ENCODE measurements around the gene CRIP3. TPM values are rescaled to one million over a fixed set of nuclear protein-coding genes. Genes with fewer than 3 reads are reported as not detected.

CRIP3 gene
- total RNA-seq, 4 donors from 2014 or later, result 0.38 to 0.72 (median 0.41) TPM; not detected in 1

DNA sequence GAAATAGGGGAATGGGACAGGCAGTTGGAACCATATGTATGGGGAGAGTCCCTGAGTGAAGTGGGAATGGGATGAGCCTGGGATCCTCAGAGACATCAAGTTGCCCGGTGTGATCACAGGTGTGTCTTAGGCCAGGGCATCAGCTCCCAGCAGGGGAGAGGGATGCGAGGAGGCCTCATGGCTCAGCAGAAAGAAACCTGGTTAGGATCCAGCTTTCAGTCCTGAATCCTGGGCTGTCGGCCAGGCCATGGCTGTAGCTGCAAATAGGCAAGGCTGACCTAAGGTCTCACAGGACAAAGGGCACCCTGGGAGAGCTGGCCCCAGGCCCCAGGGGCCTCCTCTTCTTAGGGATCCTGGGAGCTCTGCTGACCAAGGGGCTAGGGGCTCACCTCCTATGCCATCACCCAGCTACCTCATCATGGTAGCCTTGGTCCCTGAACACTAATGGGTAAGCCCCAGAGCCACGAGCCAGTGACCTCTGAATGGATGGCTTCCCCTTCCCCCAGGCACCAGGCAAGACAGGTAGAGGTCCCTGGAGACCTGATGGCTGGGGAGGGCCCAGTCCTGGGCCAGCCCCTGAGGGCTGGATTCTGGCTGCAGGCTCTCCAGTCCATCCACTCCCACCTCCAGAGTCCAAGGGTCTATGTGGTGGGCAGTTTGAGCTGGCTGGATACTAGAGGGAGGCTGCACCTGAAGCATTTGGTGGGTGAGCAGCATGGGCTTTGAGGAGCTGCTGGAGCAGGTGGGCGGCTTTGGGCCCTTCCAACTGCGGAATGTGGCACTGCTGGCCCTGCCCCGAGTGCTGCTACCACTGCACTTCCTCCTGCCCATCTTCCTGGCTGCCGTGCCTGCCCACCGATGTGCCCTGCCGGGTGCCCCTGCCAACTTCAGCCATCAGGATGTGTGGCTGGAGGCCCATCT is 10.7 kb downstream of the CRIP3 start, which contains the start of gene SLC22A7:
Gene SLC22A7 (plus strand): TSS at position 617 of the 921 bp plus-strand sequence. CDS start 99 bp downstream, at position 716.
- intact Hi-C loops (cut with DNase I), result no loop called here
- H3K4me1 ChIP-seq, result no peaks in the 10 kb centered on the region
- peaks cover 0 to 52% (median 2%) of the 10 kb centered on the region in 4 donors for H3K27me3 ChIP-seq
- H3K9me3 ChIP-seq, result no peaks in the 10 kb centered on the region
- TF ChIP-seq POLR2A (IDR thresholded peaks at IDR 0.05), result no peak
- no peak for TF ChIP-seq CTCF (IDR thresholded peaks at IDR 0.05)
- no peak within 1 kb of the TSS for H3K4me3 ChIP-seq
- WGBS, 2 donors, result 75 to 76% methylated on average over 3 to 7 of the region's 10 CpGs
- no peak for DNase-seq
- no peak within 1 kb of the TSS for H3K27ac ChIP-seq
- H3K36me3 ChIP-seq, result no peaks in the 10 kb centered on the region

- H3K36me3 ChIP-seq, result no peaks in the 10 kb centered on the region
- DNase-seq, result no peak
Observed at GRCh38 chr6:43296780-43297497, 11.7 kb downstream of the CRIP3 start.

DNA sequence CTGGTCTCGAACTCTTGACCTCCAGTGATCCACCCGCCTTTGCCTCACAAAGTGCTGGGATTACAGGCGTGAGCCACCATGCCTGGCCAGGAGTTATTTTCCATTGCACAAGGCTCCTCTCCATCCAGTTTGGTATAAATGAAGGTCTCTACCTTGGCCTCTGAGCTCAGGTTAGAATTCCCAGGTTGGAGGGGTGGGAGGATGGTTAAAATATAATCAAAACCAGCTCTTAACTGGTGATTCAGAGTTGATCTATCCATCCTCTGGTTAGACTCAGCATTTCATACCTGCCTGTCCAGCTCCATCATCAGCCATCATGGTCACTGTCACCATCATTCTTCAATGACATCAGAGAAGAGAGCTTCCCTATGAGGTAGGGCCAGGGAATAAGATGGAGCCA is 13.2 kb downstream of the CRIP3 start:
- TF ChIP-seq POLR2A (IDR thresholded peaks at IDR 0.05), result no peak
- TF ChIP-seq CTCF (IDR thresholded peaks at IDR 0.05), result no peak
- peaks cover 0 to 40% (median 2%) of the 10 kb centered on the region in 4 donors for H3K27me3 ChIP-seq
- H3K4me1 ChIP-seq, result no peaks in the 10 kb centered on the region
- no peak overlapping the region for H3K27ac ChIP-seq
- intact Hi-C loops (cut with DNase I), result no loop called here
- no peak for DNase-seq
- H3K36me3 ChIP-seq, result no peaks in the 10 kb centered on the region
- 83 to 93% methylated on average over 3 of the region's 3 CpGs for whole genome bisulfite sequencing, 2 donors
- H3K4me3 ChIP-seq, result no peak overlapping the region
- no peaks in the 10 kb centered on the region for H3K9me3 ChIP-seq

More at GRCh38 chr6:43296780-43297497, 11.7 kb downstream of the CRIP3 start:
- intact Hi-C loops (cut with DNase I), result no loop called here
- Histone ChIP-seq H3K27ac (no peak overlapping the region), H3K4me1 (no peaks in the 10 kb centered on the region), H3K4me3 (no peak overlapping the region), H3K9me3 (no peaks in the 10 kb centered on the region), H3K27me3 (peaks cover 0 to 52% (median 2%) of the 10 kb centered on the region in 4 donors)
- WGBS, 2 donors, result 74 to 79% methylated on average over 5 of the region's 5 CpGs
- TF ChIP-seq POLR2A (IDR thresholded peaks at IDR 0.05), result no peak
- TF ChIP-seq CTCF (IDR thresholded peaks at IDR 0.05), result no peak

DNA sequence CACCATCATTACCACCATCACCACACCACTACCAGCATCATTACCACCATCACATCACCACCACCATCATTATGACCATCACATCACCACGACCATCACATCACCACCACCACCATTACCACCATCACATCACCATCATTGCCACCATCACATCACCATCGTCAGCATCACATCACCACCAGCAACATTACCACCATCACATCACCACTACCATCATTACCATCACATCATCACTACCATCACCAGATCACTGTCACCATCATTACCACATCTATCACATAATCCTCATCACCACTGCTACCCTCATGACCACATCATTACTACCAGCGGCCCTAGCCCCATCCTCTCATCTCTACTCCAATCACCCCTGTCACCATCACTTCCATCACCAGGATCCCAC is 14.1 kb downstream of the CRIP3 start:
- intact Hi-C loops (cut with DNase I), result no loop called here
- no peaks in the 10 kb centered on the region for H3K4me1 ChIP-seq
- no peak overlapping the region for H3K4me3 ChIP-seq
- no peak overlapping the region for H3K27ac ChIP-seq
- H3K9me3 ChIP-seq, result no peaks in the 10 kb centered on the region
- no peak for DNase-seq
- H3K36me3 ChIP-seq, result no peaks in the 10 kb centered on the region
- peaks cover 0 to 31% (median 2%) of the 10 kb centered on the region in 4 donors for H3K27me3 ChIP-seq
- 71 to 78% methylated on average over 3 of the region's 3 CpGs for WGBS, 2 donors
- TF ChIP-seq POLR2A (IDR thresholded peaks at IDR 0.05) (no peak), CTCF (IDR thresholded peaks at IDR 0.05) (no peak)

- Histone ChIP-seq H3K27ac (no peak overlapping the region), H3K9me3 (no peaks in the 10 kb centered on the region), H3K27me3 (peaks cover 0 to 23% (median 2%) of the 10 kb centered on the region in 4 donors), H3K36me3 (no peaks in the 10 kb centered on the region), H3K4me3 (no peak overlapping the region), H3K4me1 (no peaks in the 10 kb centered on the region)
- intact Hi-C loops (cut with DNase I), result no loop called here
- no peak for DNase-seq
- no peak for TF ChIP-seq POLR2A (IDR thresholded peaks at IDR 0.05)
- no peak for TF ChIP-seq CTCF (IDR thresholded peaks at IDR 0.05)
- 84 to 88% methylated on average over 3 of the region's 3 CpGs for WGBS, 2 donors
Observed at GRCh38 chr6:43293698-43294097, 14.9 kb downstream of the CRIP3 start.

All from esophagus squamous epithelium (tissue), 5 donors.